Tibial nerve (tissue), 4 donors: ENCODE results near the gene TCTN3. TPM values are rescaled to one million over a fixed set of nuclear protein-coding genes. Genes with fewer than 3 reads are reported as not detected.
A peak's percentile ranks its signal among the peaks of the same experiment; 100 is the strongest.
"Not testable (repeated sequence)": the region's sequence is repeated elsewhere in the genome, so short reads cannot be mapped to it uniquely, and the experiment has no call there.

Source experiments
- DNase-seq, 2 donors: peaks; one replicate each; pipeline ENCODE4 v3.0.0-alpha.2; 2019; ENCODE audit warnings: low spot score in 2 of 2
- H3K27ac ChIP-seq, 4 donors: fragments of 200-600 bp; sonication (generic) in 3 of 4; one replicate each; pipeline ENCODE4 v1.5.1; 2017 to 2019; ENCODE audit warnings: mild to moderate bottlenecking in 1 of 4
- H3K27me3 ChIP-seq, 2 donors: fragments of 200-600 bp; sonication (generic) in 1 of 2; one replicate each; pipeline versions ENCODE4 v1.5.1 to v1.6.0; 2017 to 2019
- H3K36me3 ChIP-seq, 3 donors: fragments of 200-600 bp; sonication (generic); one replicate each; pipeline ENCODE4 v1.5.1; 2018 to 2019
- H3K4me1 ChIP-seq, 4 donors: fragments of 200-600 bp; sonication (generic) in 3 of 4; one replicate each; pipeline ENCODE4 v1.5.1; 2017 to 2019
- H3K4me3 ChIP-seq, 4 donors: fragments of 200-600 bp; sonication (generic) in 3 of 4; one replicate each; pipeline ENCODE4 v1.5.1; 2017 to 2019; ENCODE audit warnings: mild to moderate bottlenecking in 1 of 4, moderate library complexity in 1 of 4
- H3K9me3 ChIP-seq, 4 donors: fragments of 200-600 bp; sonication (generic) in 3 of 4; one replicate each; pipeline ENCODE4 v1.5.1; 2017 to 2019
- EP300 ChIP-seq, 2 donors: sonication (generic); formaldehyde crosslinking; IDR thresholded peaks; one replicate each; pipeline ENCODE4 v1.6.1; 2017; ENCODE audit warnings: antibody characterized with exemption in 2 of 2, mild to moderate bottlenecking in 1 of 2
- POLR2A ChIP-seq, 2 donors: fragments of 450-650 bp; IDR thresholded peaks; one replicate each; pipeline ENCODE4 v1.6.1; 2017; ENCODE audit warnings: antibody characterized with exemption in 2 of 2, mild to moderate bottlenecking in 2 of 2, moderate library complexity in 2 of 2
- WGBS, 2 donors: methylation state at CpG; one replicate each; pipeline ENCODE4 v1.1.5; 2018; 5-methylcytosine and 5-hydroxymethylcytosine counted together
- total RNA-seq, 4 donors: library from RNA; depleted of rRNA; stranded (reverse); fragments of >200 nt; gene quantifications; one replicate each; pipeline ENCODE4 v1.1.0, GENCODE V29; 2016
- TF ChIP-seq, protein P1 (sequence below), 5 experiments: fragments of 200-600 bp in 3 of 5; fragments of 450-650 bp in 2 of 5; sonication (generic) in 3 of 5; IDR thresholded peaks; one replicate each; pipeline ENCODE4 v1.5.1; 2016 to 2019; ENCODE audit warnings: antibody characterized with exemption in 5 of 5, mild to moderate bottlenecking in 3 of 5, moderate library complexity in 2 of 5

TCTN3 gene
- total RNA-seq, 4 donors from 2014 or later = 18.6 to 34.3 (median 21.7) TPM

DNA sequence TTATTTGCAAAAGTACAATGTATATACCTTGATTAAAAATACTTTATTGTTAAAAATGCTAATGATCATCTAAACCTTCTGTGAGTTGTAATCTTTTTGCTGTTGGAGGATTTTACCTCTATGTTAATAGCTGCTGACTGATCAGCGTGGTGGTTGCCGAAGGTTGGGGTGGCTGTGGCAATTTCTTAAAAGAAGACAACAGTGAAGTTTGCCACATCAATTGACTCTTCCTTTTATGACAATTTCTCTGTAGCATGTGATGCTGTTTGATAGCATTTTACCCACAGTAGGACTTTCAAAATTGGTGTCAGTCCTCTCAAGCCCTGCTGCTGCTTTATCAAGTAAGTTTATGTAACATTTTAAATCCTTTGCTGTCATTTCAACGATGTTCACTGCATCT, 45.3 kb upstream of the TCTN3 start:
- no peak overlapping the region for H3K27ac ChIP-seq
- TF ChIP-seq, protein P1, sequence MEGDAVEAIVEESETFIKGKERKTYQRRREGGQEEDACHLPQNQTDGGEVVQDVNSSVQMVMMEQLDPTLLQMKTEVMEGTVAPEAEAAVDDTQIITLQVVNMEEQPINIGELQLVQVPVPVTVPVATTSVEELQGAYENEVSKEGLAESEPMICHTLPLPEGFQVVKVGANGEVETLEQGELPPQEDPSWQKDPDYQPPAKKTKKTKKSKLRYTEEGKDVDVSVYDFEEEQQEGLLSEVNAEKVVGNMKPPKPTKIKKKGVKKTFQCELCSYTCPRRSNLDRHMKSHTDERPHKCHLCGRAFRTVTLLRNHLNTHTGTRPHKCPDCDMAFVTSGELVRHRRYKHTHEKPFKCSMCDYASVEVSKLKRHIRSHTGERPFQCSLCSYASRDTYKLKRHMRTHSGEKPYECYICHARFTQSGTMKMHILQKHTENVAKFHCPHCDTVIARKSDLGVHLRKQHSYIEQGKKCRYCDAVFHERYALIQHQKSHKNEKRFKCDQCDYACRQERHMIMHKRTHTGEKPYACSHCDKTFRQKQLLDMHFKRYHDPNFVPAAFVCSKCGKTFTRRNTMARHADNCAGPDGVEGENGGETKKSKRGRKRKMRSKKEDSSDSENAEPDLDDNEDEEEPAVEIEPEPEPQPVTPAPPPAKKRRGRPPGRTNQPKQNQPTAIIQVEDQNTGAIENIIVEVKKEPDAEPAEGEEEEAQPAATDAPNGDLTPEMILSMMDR (IDR thresholded peaks at IDR 0.05) = no peak
- no peak for TF ChIP-seq POLR2A (IDR thresholded peaks at IDR 0.05)
- no peak for TF ChIP-seq EP300 (IDR thresholded peaks at IDR 0.05)
- H3K36me3 ChIP-seq = no peaks in the 10 kb centered on the region
- DNase-seq = no peak
- no peak overlapping the region for H3K4me3 ChIP-seq
- 93 to 94% methylated on average over 3 of the region's 3 CpGs for WGBS, 2 donors
- peaks cover 0 to 4% (median 0%) of the 10 kb centered on the region in 4 donors for H3K9me3 ChIP-seq
- H3K27me3 ChIP-seq = no peaks in the 10 kb centered on the region
- peaks cover 0 to 12% (median 0%) of the 10 kb centered on the region in 4 donors for H3K4me1 ChIP-seq

DNA sequence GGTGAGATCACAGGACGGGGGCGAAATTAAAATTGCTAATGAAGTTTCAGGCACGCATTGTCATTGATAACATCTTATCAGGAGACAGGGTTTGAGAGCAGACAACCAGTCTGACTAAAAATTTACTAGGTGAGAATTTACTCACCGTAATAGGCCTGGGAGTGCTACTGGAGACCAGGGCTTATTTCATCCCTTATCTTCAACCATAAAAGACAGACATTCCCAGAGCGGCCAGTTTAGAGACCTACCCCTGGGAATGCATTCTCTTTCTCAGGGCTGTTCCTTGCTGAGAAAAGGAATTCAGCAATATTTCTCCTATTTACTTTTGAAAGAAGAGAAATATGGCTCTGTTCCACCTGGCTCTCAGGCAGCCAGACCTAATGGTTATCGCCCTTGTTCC, 39.2 kb upstream of the TCTN3 start:
- H3K27ac ChIP-seq, DNase-seq, H3K4me3 ChIP-seq, H3K36me3 ChIP-seq, H3K4me1 ChIP-seq, H3K27me3 ChIP-seq: not testable (repeated sequence)
- 95% methylated on average over 6 of the region's 6 CpGs for WGBS, 2 donors
- peaks cover 0 to 17% (median 0%) of the 10 kb centered on the region in 4 donors for H3K9me3 ChIP-seq

DNA sequence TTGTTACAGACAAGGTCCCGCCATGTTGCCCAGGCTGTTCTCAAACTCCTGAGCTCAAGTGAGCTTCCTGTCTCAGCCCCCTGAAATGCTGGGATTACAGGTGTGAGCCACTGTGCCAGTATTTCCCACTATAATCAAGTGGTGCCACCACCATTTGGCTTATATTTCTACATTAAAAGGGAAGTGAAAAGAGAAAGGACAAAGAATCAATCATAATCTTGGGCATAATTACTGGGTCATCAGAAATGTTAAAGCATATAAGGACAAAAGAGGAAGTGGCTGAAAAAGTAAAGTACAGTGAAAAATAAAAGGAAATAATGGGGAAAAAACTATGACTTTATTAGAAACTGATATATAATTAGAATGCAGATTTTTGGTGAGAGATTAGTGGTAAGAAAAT, 36.5 kb upstream of the TCTN3 start:
- no peak for DNase-seq
- no peaks in the 10 kb centered on the region for H3K36me3 ChIP-seq
- H3K9me3 ChIP-seq = peaks cover 0 to 18% (median 0%) of the 10 kb centered on the region in 4 donors
- 74 to 82% methylated on average over 1 of the region's 1 CpG for WGBS, 2 donors
- H3K4me3 ChIP-seq = no peak overlapping the region
- no peaks in the 10 kb centered on the region for H3K27me3 ChIP-seq
- TF ChIP-seq, protein P1 (IDR thresholded peaks at IDR 0.05) = no peak
- no peak for TF ChIP-seq POLR2A (IDR thresholded peaks at IDR 0.05)
- no peak for TF ChIP-seq EP300 (IDR thresholded peaks at IDR 0.05)
- peaks cover 0 to 6% (median 0%) of the 10 kb centered on the region in 4 donors for H3K4me1 ChIP-seq
- peak overlapping the region in 2 of 4 donors; percentile 44 to 52 for H3K27ac ChIP-seq

DNA sequence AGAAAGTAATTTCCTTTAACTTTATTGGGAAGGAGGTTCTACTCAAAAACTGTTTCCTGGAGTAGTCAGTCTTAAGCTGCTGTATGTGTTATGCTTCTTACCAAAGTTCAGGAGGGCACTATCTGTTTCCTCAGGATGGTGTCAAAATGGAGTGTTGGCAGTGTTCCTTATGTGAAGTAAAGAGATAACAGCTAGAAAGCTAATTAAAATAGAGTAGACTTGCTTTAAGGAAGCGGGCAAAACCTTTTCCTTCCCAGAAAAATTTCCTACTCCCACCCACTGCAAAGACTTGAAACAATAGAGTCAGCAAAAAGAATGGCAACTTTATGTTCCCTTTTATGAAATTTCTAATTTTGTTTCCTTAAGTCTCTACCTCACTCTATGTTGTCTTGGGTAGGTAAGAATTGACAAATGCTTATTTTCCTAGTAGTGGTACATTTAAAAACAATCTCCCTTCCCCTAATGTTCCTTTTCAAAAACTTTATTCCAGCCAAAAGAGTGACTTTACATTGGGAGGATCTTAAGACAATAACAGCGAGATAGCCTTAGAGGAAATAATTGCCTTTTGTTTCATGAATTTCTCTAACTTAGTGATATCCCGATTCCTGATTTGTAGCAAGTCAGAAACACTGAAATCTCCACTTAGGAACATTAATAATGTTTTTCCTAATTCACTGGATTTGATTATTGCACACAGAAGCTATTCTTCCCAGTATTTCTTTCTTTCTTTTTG, 35.8 kb upstream of the TCTN3 start:
- no peaks in the 10 kb centered on the region for H3K36me3 ChIP-seq
- WGBS, 2 donors = 40 to 48% methylated on average over 3 of the region's 3 CpGs
- peak overlapping the region in 2 of 4 donors; percentile 44 to 52 for H3K27ac ChIP-seq
- no peak overlapping the region for H3K4me3 ChIP-seq
- peaks cover 0 to 26% (median 0%) of the 10 kb centered on the region in 4 donors for H3K9me3 ChIP-seq
- H3K27me3 ChIP-seq = no peaks in the 10 kb centered on the region
- TF ChIP-seq, protein P1 (IDR thresholded peaks at IDR 0.05) = no peak
- peak in 1 of 2 donors; percentile 21 for TF ChIP-seq EP300 (IDR thresholded peaks at IDR 0.05)
- DNase-seq = no peak
- peaks cover 0 to 6% (median 0%) of the 10 kb centered on the region in 4 donors for H3K4me1 ChIP-seq

DNA sequence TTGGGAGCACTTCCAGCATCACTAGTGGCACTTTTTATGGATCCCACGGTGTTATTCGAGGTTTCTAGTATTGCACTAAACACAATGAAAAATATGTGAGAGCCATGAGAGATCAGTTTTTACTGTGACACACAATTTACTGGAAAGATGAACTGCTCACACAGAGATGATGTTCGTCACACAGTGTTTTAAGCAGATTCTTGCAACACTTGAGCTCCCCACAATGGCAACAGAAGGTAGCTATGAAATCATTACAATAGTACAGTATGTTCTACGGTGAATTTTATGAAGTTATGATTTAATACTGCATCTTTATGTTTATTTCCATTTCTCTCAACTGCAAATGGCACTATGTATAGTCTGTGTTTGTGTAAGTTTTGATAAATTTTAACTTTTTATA, 34.8 kb upstream of the TCTN3 start:
- Histone ChIP-seq H3K4me3 (no peak overlapping the region), H3K27ac (no peak overlapping the region), H3K27me3 (no peaks in the 10 kb centered on the region), H3K36me3 (no peaks in the 10 kb centered on the region), H3K9me3 (peaks cover 0 to 33% (median 0%) of the 10 kb centered on the region in 4 donors), H3K4me1 (peaks cover 0 to 6% (median 0%) of the 10 kb centered on the region in 4 donors)
- TF ChIP-seq EP300 (IDR thresholded peaks at IDR 0.05) = peak in 1 of 2 donors; percentile 30
- no peak for TF ChIP-seq POLR2A (IDR thresholded peaks at IDR 0.05)
- WGBS, 2 donors = 50 to 57% methylated on average over 4 of the region's 4 CpGs
- no peak for DNase-seq

DNA sequence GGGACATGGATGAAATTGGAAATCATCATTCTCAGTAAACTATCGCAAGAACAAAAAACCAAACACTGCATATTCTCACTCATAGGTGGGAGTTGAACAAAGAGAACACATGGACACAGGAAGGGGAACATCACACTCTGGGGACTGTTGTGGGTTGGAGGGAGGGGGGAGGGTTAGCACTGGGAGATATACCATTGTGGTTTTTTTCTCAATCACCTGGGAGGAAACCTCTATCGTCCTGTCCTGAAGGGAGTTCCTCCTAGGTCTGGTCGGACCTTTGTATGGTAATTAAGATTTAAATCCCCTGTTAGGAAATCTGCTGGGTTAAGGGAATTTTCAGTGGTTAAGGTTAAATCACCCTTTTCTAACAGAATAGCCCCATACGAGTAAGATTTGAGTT, 28.8 kb upstream of the TCTN3 start:
- 81 to 83% methylated on average over 4 of the region's 4 CpGs for WGBS, 2 donors
- not testable (repeated sequence) for H3K36me3 ChIP-seq, H3K27me3 ChIP-seq, H3K4me1 ChIP-seq, H3K27ac ChIP-seq, DNase-seq, H3K4me3 ChIP-seq
- H3K9me3 ChIP-seq = peaks cover 0 to 20% (median 0%) of the 10 kb centered on the region in 4 donors

DNA sequence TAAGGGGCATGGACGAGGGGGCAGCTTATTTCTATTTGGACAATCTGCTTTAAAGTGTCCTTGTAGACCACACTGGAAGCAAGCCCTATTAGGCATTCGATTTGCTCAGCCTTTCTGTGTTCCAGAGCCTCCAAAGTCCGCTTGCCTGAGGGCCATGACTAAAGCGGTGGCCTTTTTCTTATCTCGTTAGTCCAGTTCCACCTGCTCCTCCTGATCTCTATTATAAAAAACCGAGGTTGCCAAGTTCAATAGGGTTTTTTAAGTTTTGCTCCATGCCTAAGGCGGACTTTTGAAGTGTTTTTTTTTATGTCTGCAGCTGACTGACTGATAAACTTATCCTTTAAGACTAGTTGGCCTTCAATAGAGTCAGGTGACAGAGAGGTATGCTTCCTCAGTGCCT, 27.0 kb upstream of the TCTN3 start:
- not testable (repeated sequence) for H3K36me3 ChIP-seq, DNase-seq, H3K27ac ChIP-seq

More for the DNA sequence above, 27.0 kb upstream of the TCTN3 start:
- H3K4me1 ChIP-seq, H3K27me3 ChIP-seq, H3K4me3 ChIP-seq: not testable (repeated sequence)
- 85 to 92% methylated on average over 7 of the region's 7 CpGs for WGBS, 2 donors
- peaks cover 0 to 20% (median 0%) of the 10 kb centered on the region in 4 donors for H3K9me3 ChIP-seq
